OCI-LY3 (cell line): ENCODE results near the gene NUDCD2.
"Not testable (repeated sequence)": the region's sequence is repeated elsewhere in the genome, so short reads cannot be mapped to it uniquely, and the experiment has no call there.

Source experiments
- CTCF ChIP-seq: fragments of 200-600, 300-600 bp; sonication (generic); IDR thresholded peaks from 2 replicates; pipeline ENCODE4 v1.5.1; 2014; ENCODE audit warnings: antibody characterized with exemption, low read length, low read depth
- EZH2phosphoT487 ChIP-seq: fragments of 200-600 bp; shearing (Covaris generic); IDR thresholded peaks from 2 replicates; pipeline ENCODE4 v1.6.1; 2018; ENCODE audit warnings: antibody characterized with exemption, mixed run types, low read depth

- not testable (repeated sequence) for TF ChIP-seq CTCF, EZH2phosphoT487
Measured at GRCh38 chr5:163396818-163397340, 63.0 kb downstream of the NUDCD2 start.
